ENCODE results near the gene SMOC2.

SMOC2 gene

GRCh38 chr6:168545428-168545827 is 104.4 kb downstream of the SMOC2 start:
- DNase-seq (ENCODE audit: low spot score in 2 of 2) = no peak
- no peaks in the 10 kb centered on the region for H3K9me3 ChIP-seq
- H3K27me3 ChIP-seq (ENCODE audit: low read depth) = no peaks in the 10 kb centered on the region
- H3K36me3 ChIP-seq (replicated peaks) = no peaks in the 10 kb centered on the region
- in situ Hi-C loops (cut with MboI; ENCODE audit: low sequenced_read_pairs) = no loop called here
- no peak overlapping the region for H3K4me3 ChIP-seq
- no peaks in the 10 kb centered on the region for H3K4me1 ChIP-seq

- Histone ChIP-seq H3K4me3 (no peak overlapping the region), H3K9me3 (no peaks in the 10 kb centered on the region), H3K4me1 (no peaks in the 10 kb centered on the region), H3K27me3 (ENCODE audit: low read depth) (no peaks in the 10 kb centered on the region), H3K36me3 (replicated peaks) (no peaks in the 10 kb centered on the region)
- DNase-seq (ENCODE audit: low spot score in 2 of 2) = no peak
- in situ Hi-C loops (cut with MboI; ENCODE audit: low sequenced_read_pairs) = no loop called here
These were observed 105.2 kb downstream of the SMOC2 start for GRCh38 chr6:168546151-168546550.

GRCh38 chr6:168546730-168547129 is 105.7 kb downstream of the SMOC2 start:
- DNase-seq (ENCODE audit: low spot score in 2 of 2) = no peak
- Histone ChIP-seq H3K27me3 (ENCODE audit: low read depth) (no peaks in the 10 kb centered on the region), H3K4me1 (no peaks in the 10 kb centered on the region), H3K36me3 (replicated peaks) (no peaks in the 10 kb centered on the region), H3K9me3 (no peaks in the 10 kb centered on the region), H3K4me3 (no peak overlapping the region)
- in situ Hi-C loops (cut with MboI; ENCODE audit: low sequenced_read_pairs) = no loop called here

GRCh38 chr6:168550326-168550725 is 109.3 kb downstream of the SMOC2 start:
- in situ Hi-C loops (cut with MboI; ENCODE audit: low sequenced_read_pairs) = no loop called here
- no peak overlapping the region for H3K4me3 ChIP-seq

GRCh38 chr6:168554472-168554871 is 113.5 kb downstream of the SMOC2 start:
- in situ Hi-C loops (cut with MboI; ENCODE audit: low sequenced_read_pairs) = no loop called here
- no peaks in the 10 kb centered on the region for H3K27me3 ChIP-seq (ENCODE audit: low read depth)
- H3K36me3 ChIP-seq (replicated peaks) = no peaks in the 10 kb centered on the region
- no peaks in the 10 kb centered on the region for H3K4me1 ChIP-seq
- no peaks in the 10 kb centered on the region for H3K9me3 ChIP-seq
- no peak overlapping the region for H3K4me3 ChIP-seq
- no peak for DNase-seq (ENCODE audit: low spot score in 2 of 2)

More at GRCh38 chr6:168550326-168550725, 109.3 kb downstream of the SMOC2 start:
- no peaks in the 10 kb centered on the region for H3K9me3 ChIP-seq
- no peaks in the 10 kb centered on the region for H3K36me3 ChIP-seq (replicated peaks)
- no peaks in the 10 kb centered on the region for H3K27me3 ChIP-seq (ENCODE audit: low read depth)
- no peak for DNase-seq (ENCODE audit: low spot score in 2 of 2)
- H3K4me1 ChIP-seq = no peaks in the 10 kb centered on the region

- DNase-seq (ENCODE audit: low spot score in 2 of 2) = no peak
- H3K4me3 ChIP-seq = no peak overlapping the region
- no peaks in the 10 kb centered on the region for H3K4me1 ChIP-seq
- H3K9me3 ChIP-seq = no peaks in the 10 kb centered on the region
- in situ Hi-C loops (cut with MboI; ENCODE audit: low sequenced_read_pairs) = no loop called here
- H3K36me3 ChIP-seq (replicated peaks) = no peaks in the 10 kb centered on the region
- no peaks in the 10 kb centered on the region for H3K27me3 ChIP-seq (ENCODE audit: low read depth)
These were observed 114.1 kb downstream of the SMOC2 start for GRCh38 chr6:168554898-168555617.

GRCh38 chr6:168555618-168556273 is 114.8 kb downstream of the SMOC2 start:
- Histone ChIP-seq H3K4me1 (no peaks in the 10 kb centered on the region), H3K4me3 (no peak overlapping the region), H3K36me3 (replicated peaks) (no peaks in the 10 kb centered on the region), H3K27me3 (ENCODE audit: low read depth) (no peaks in the 10 kb centered on the region), H3K9me3 (no peaks in the 10 kb centered on the region)
- in situ Hi-C loops (cut with MboI; ENCODE audit: low sequenced_read_pairs) = no loop called here
- no peak for DNase-seq (ENCODE audit: low spot score in 2 of 2)

GRCh38 chr6:168557512-168557911 is 116.5 kb downstream of the SMOC2 start:
- no peak for DNase-seq (ENCODE audit: low spot score in 2 of 2)
- Histone ChIP-seq H3K27me3 (ENCODE audit: low read depth) (no peaks in the 10 kb centered on the region), H3K4me1 (no peaks in the 10 kb centered on the region), H3K4me3 (no peak overlapping the region), H3K36me3 (replicated peaks) (no peaks in the 10 kb centered on the region), H3K9me3 (no peaks in the 10 kb centered on the region)
- in situ Hi-C loops (cut with MboI; ENCODE audit: low sequenced_read_pairs) = no loop called here

- Histone ChIP-seq H3K4me1 (no peaks in the 10 kb centered on the region), H3K9me3 (no peaks in the 10 kb centered on the region), H3K36me3 (replicated peaks) (no peaks in the 10 kb centered on the region), H3K4me3 (no peak overlapping the region), H3K27me3 (ENCODE audit: low read depth) (no peaks in the 10 kb centered on the region)
- in situ Hi-C loops (cut with MboI; ENCODE audit: low sequenced_read_pairs) = no loop called here
- no peak for DNase-seq (ENCODE audit: low spot score in 2 of 2)
These were observed 117.7 kb downstream of the SMOC2 start for GRCh38 chr6:168558686-168559085.

- no peak overlapping the region for H3K4me3 ChIP-seq
- H3K27me3 ChIP-seq (ENCODE audit: low read depth) = no peaks in the 10 kb centered on the region
- H3K9me3 ChIP-seq = no peaks in the 10 kb centered on the region
- DNase-seq (ENCODE audit: low spot score in 2 of 2) = no peak
- in situ Hi-C loops (cut with MboI; ENCODE audit: low sequenced_read_pairs) = no loop called here
- no peaks in the 10 kb centered on the region for H3K36me3 ChIP-seq (replicated peaks)
- H3K4me1 ChIP-seq = no peaks in the 10 kb centered on the region
These were observed 118.7 kb downstream of the SMOC2 start for GRCh38 chr6:168559574-168560098.

GRCh38 chr6:168560126-168560525 is 119.1 kb downstream of the SMOC2 start:
- DNase-seq (ENCODE audit: low spot score in 2 of 2) = no peak
- in situ Hi-C loops (cut with MboI; ENCODE audit: low sequenced_read_pairs) = no loop called here
- Histone ChIP-seq H3K4me3 (no peak overlapping the region), H3K4me1 (no peaks in the 10 kb centered on the region), H3K36me3 (replicated peaks) (no peaks in the 10 kb centered on the region), H3K9me3 (no peaks in the 10 kb centered on the region), H3K27me3 (ENCODE audit: low read depth) (no peaks in the 10 kb centered on the region)

GRCh38 chr6:168562576-168563151 is 121.7 kb downstream of the SMOC2 start:
- no peaks in the 10 kb centered on the region for H3K9me3 ChIP-seq
- in situ Hi-C loops (cut with MboI; ENCODE audit: low sequenced_read_pairs) = no loop called here
- H3K27me3 ChIP-seq (ENCODE audit: low read depth) = no peaks in the 10 kb centered on the region
- no peaks in the 10 kb centered on the region for H3K36me3 ChIP-seq (replicated peaks)
- no peaks in the 10 kb centered on the region for H3K4me1 ChIP-seq
- DNase-seq (ENCODE audit: low spot score in 2 of 2) = no peak
- no peak overlapping the region for H3K4me3 ChIP-seq

GRCh38 chr6:168563656-168564055 is 122.7 kb downstream of the SMOC2 start:
- Histone ChIP-seq H3K4me3 (no peak overlapping the region), H3K9me3 (no peaks in the 10 kb centered on the region), H3K27me3 (ENCODE audit: low read depth) (no peaks in the 10 kb centered on the region), H3K4me1 (no peaks in the 10 kb centered on the region), H3K36me3 (replicated peaks) (no peaks in the 10 kb centered on the region)
- in situ Hi-C loops (cut with MboI; ENCODE audit: low sequenced_read_pairs) = no loop called here
- no peak for DNase-seq (ENCODE audit: low spot score in 2 of 2)

- no peaks in the 10 kb centered on the region for H3K9me3 ChIP-seq
- in situ Hi-C loops (cut with MboI; ENCODE audit: low sequenced_read_pairs) = no loop called here
- no peak for DNase-seq (ENCODE audit: low spot score in 2 of 2)
- H3K27me3 ChIP-seq (ENCODE audit: low read depth) = no peaks in the 10 kb centered on the region
- no peaks in the 10 kb centered on the region for H3K36me3 ChIP-seq (replicated peaks)
- H3K4me3 ChIP-seq = no peak overlapping the region
- no peaks in the 10 kb centered on the region for H3K4me1 ChIP-seq
These were observed 124.1 kb downstream of the SMOC2 start for GRCh38 chr6:168565112-168565511.

All from HAP-1 (cell line).